DOHH2 (cell line): Measurements from ENCODE around the gene PRDM11.

ENCODE experiments used
- H3F3A ChIP-seq: fragments of 200-600 bp; sonication (generic), shearing (Covaris generic); 2 replicates; pipeline ENCODE4 v1.6.0; 2016; ENCODE audit warnings: antibody characterized with exemption, mild to moderate bottlenecking; ENCODE audit not compliant: control insufficient read depth, insufficient read depth
- H3K27ac ChIP-seq: fragments of 200-600 bp; sonication (generic); 2 replicates; pipeline ENCODE4 v1.5.1; 2014; ENCODE audit warnings: low read depth, mild to moderate bottlenecking, low read length, moderate library complexity
- H3K27me3 ChIP-seq: fragments of 200-600 bp; sonication (generic); 2 replicates; pipeline ENCODE4 v1.6.1; 2014; ENCODE audit warnings: mild to moderate bottlenecking, low read length, mixed read lengths; ENCODE audit not compliant: control insufficient read depth
- H3K36me3 ChIP-seq: fragments of 200-600 bp; sonication (generic); 2 replicates; pipeline ENCODE4 v1.6.1; 2014; ENCODE audit warnings: mild to moderate bottlenecking, low read length, moderate library complexity, mixed read lengths; ENCODE audit not compliant: control insufficient read depth
- H3K4me1 ChIP-seq: fragments of 200-600 bp; sonication (generic); 2 replicates; pipeline ENCODE4 v1.6.1; 2014; ENCODE audit warnings: mild to moderate bottlenecking, low read length, mixed read lengths; ENCODE audit not compliant: control insufficient read depth
- H3K4me2 ChIP-seq: fragments of 200-600 bp; sonication (generic); 2 replicates; pipeline ENCODE4 v1.6.0; 2014; ENCODE audit warnings: mild to moderate bottlenecking, low read length, moderate library complexity
- H3K4me3 ChIP-seq: fragments of 200-600 bp; sonication (generic); 2 replicates; pipeline ENCODE4 v1.5.1; 2014; ENCODE audit warnings: mild to moderate bottlenecking, low read length, mixed read lengths
- H3K79me2 ChIP-seq: fragments of 200-600 bp; sonication (generic); 2 replicates; pipeline ENCODE4 v1.6.1; 2014; ENCODE audit warnings: mild to moderate bottlenecking, low read length, mixed read lengths; ENCODE audit not compliant: control insufficient read depth
- H3K9me2 ChIP-seq: fragments of 200-600 bp; sonication (generic); replicated peaks from 2 replicates; pipeline ENCODE4 v1.6.1; 2014; ENCODE audit warnings: mild to moderate bottlenecking, low read length, mixed read lengths; ENCODE audit not compliant: control insufficient read depth
- H3K9me3 ChIP-seq: fragments of 200-600 bp; sonication (generic); 2 replicates; pipeline ENCODE4 v1.6.1; 2014; ENCODE audit warnings: antibody characterized with exemption, low read length, mixed read lengths; ENCODE audit not compliant: control insufficient read depth, insufficient read depth
- H4K20me1 ChIP-seq: fragments of 200-600 bp; sonication (generic); 2 replicates; pipeline ENCODE4 v1.6.0; 2014; ENCODE audit warnings: low read depth, mild to moderate bottlenecking, antibody characterized with exemption, low read length, moderate library complexity; ENCODE audit not compliant: control insufficient read depth, insufficient read depth
- CTCF ChIP-seq: fragments of 200-600 bp; sonication (generic); IDR thresholded peaks from one replicate; pipeline ENCODE4 v1.5.1; 2014; ENCODE audit warnings: antibody characterized with exemption, mild to moderate bottlenecking, low read depth, low read length; ENCODE audit not compliant: poor library complexity, severe bottlenecking
- EZH2phosphoT487 ChIP-seq: fragments of 200-600 bp; sonication (generic); IDR thresholded peaks from 2 replicates; pipeline ENCODE4 v1.6.1; 2017; ENCODE audit warnings: borderline replicate concordance, mild to moderate bottlenecking, antibody characterized with exemption, low read length, moderate library complexity, mixed read lengths

Gene PRDM11

DNA sequence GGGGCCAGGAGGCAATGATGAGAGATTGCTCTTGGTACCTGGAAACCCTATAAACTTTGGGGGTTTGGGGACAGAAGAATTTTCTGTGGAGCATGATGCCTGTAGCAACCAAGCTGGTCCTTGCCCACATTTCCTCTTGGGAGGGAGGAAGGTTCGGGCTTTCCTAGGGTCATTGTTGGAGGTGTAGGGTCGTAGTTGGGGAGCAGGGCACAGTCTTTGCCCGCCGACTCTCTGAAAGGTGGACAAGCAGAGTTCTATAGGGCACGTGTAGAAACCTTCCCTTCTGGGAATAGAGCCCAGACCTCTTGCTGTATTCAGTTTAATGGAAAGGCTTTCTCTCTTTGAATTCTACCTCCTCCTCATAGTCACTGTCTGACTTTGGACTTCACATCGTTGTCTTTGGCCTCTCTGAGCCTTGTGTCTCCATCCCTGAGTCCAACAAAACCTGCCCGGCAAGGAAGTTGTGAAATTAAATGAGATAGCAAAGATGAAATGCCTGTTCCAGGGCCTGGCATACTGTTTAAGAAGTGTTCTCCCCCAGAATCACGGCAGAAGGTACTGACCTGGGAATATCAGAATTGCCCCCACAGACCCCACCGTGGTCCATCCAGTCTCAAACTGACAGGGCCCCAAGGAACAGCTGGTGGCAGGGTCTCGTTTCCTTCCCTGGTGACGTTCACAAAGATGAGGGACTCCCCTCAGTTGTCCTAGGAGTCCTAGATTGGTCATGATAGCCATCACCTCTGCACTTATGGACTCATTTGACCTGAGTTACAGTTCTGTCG lies 1.6 kb downstream of the PRDM11 start:
- peaks cover 22% of the 10 kb centered on the region for H3K27me3 ChIP-seq
- no peaks in the 10 kb centered on the region for H3K9me2 ChIP-seq
- TF ChIP-seq EZH2phosphoT487 (no peak), CTCF (no peak)
- H3K4me2 ChIP-seq: peak overlapping the region; percentile 98
- H3K9me3 ChIP-seq: no peaks in the 10 kb centered on the region
- H3K79me2 ChIP-seq: peaks cover 45% of the 10 kb centered on the region
- H3K4me3 ChIP-seq: peak overlapping the region; percentile 95
- H4K20me1 ChIP-seq: no peaks in the 10 kb centered on the region
- no peaks in the 10 kb centered on the region for H3F3A ChIP-seq
- H3K36me3 ChIP-seq: no peaks in the 10 kb centered on the region; the same call in 1 of the 2 replicates
- H3K4me1 ChIP-seq: peaks cover 18% of the 10 kb centered on the region
- no peak overlapping the region for H3K27ac ChIP-seq

- no peak overlapping the region for H3K27ac ChIP-seq
- no peak overlapping the region for H3K4me2 ChIP-seq
- TF ChIP-seq CTCF (no peak), EZH2phosphoT487 (no peak)
- no peaks in the 10 kb centered on the region for H4K20me1 ChIP-seq
- no peaks in the 10 kb centered on the region for H3K9me3 ChIP-seq
- peaks cover 14% of the 10 kb centered on the region for H3K27me3 ChIP-seq
- no peaks in the 10 kb centered on the region for H3K9me2 ChIP-seq
- peaks cover 18% of the 10 kb centered on the region for H3K4me1 ChIP-seq
- no peak overlapping the region for H3K4me3 ChIP-seq
- H3K36me3 ChIP-seq: no peaks in the 10 kb centered on the region; the same call in 1 of the 2 replicates
- H3K79me2 ChIP-seq: peaks cover 45% of the 10 kb centered on the region
- no peaks in the 10 kb centered on the region for H3F3A ChIP-seq
These were observed 3.1 kb downstream of the PRDM11 start for GRCh38 chr11:45149483-45150056.

GRCh38 chr11:45150301-45150700 lies 3.9 kb downstream of the PRDM11 start:
- H3K4me2 ChIP-seq: no peak overlapping the region
- no peak for TF ChIP-seq EZH2phosphoT487
- TF ChIP-seq CTCF: no peak
- H3K9me3 ChIP-seq: no peaks in the 10 kb centered on the region
- H3K4me3 ChIP-seq: no peak overlapping the region
- peaks cover 18% of the 10 kb centered on the region for H3K4me1 ChIP-seq
- H3F3A ChIP-seq: no peaks in the 10 kb centered on the region
- no peaks in the 10 kb centered on the region; the same call in 1 of the 2 replicates for H3K36me3 ChIP-seq
- no peaks in the 10 kb centered on the region for H4K20me1 ChIP-seq
- H3K27me3 ChIP-seq: peaks cover 8% of the 10 kb centered on the region
- H3K27ac ChIP-seq: no peak overlapping the region
- no peaks in the 10 kb centered on the region for H3K9me2 ChIP-seq
- peaks cover 45% of the 10 kb centered on the region for H3K79me2 ChIP-seq
